IMR-90 (cell line): ENCODE results near the gene TRIM71. TPM values are rescaled to one million over a fixed set of nuclear protein-coding genes. Genes with fewer than 3 reads are reported as not detected.
"Not testable (repeated sequence)": the region's sequence is repeated elsewhere in the genome, so short reads cannot be mapped to it uniquely, and the experiment has no call there.

Source experiments
- ATAC-seq: fragments of 200-7000 bp; cut with Tn5 transposase; 2 replicates; pipeline ENCODE4 v1.9.1; 2020; ENCODE audit warnings: low read depth, mild to moderate bottlenecking, moderate library complexity
- BruUV-seq: library from RNA; stranded (reverse); fragments of 400-500 nt; replicated peaks from 2 replicates; lab custom pipeline; 2021; lab: Mats Ljungman, UMichigan
- CTCF ChIA-PET: fragments of 300-600 bp; formaldehyde crosslinking; extraction: SDS; loops from one replicate; lab custom pipeline; 2021; ENCODE audit warnings: antibody characterized with exemption; lab: Yijun Ruan, JAX
- POLR2A ChIA-PET: fragments of 300-600 bp; sonication (Branson Sonifier 250); formaldehyde crosslinking; loops from one replicate; lab custom pipeline; 2022; ENCODE audit warnings: antibody characterized with exemption; ENCODE audit not compliant: unreplicated experiment; lab: Charles Lee
- DNase-seq: peaks from one replicate; pipeline ENCODE4 v3.0.0; 2013
- H2AFZ ChIP-seq: replicated peaks from 2 replicates; pipeline ENCODE3; 2013; ENCODE audit warnings: low read length, mild to moderate bottlenecking; ENCODE audit not compliant: poor library complexity
- H2AK5ac ChIP-seq: 2 replicates; pipeline ENCODE4 v1.6.1; 2013; ENCODE audit warnings: low read depth, low read length, inconsistent platforms
- H2AK9ac ChIP-seq: replicated peaks from 2 replicates; pipeline ENCODE3; 2013; ENCODE audit warnings: mild to moderate bottlenecking, low read depth, low read length, moderate library complexity; ENCODE audit not compliant: poor library complexity
- H2BK120ac ChIP-seq: 2 replicates; pipeline ENCODE4 v1.6.1; 2013; ENCODE audit warnings: low read depth, low read length, inconsistent platforms
- H2BK15ac ChIP-seq: 3 replicates; pipeline ENCODE4 v1.6.1; 2013; ENCODE audit warnings: low read depth, low read length, inconsistent platforms
- H2BK20ac ChIP-seq: 2 replicates; pipeline ENCODE4 v1.6.1; 2013; ENCODE audit warnings: low read depth, mild to moderate bottlenecking, inconsistent platforms, low read length, moderate library complexity
- H2BK5ac ChIP-seq: 2 replicates; pipeline ENCODE4 v1.6.1; 2013; ENCODE audit warnings: mild to moderate bottlenecking, low read depth, low read length, inconsistent platforms; ENCODE audit not compliant: poor library complexity, severe bottlenecking
- H3K14ac ChIP-seq: replicated peaks from 2 replicates; pipeline ENCODE4 v1.6.1; 2013; ENCODE audit warnings: low read depth, low read length, inconsistent platforms
- H3K18ac ChIP-seq: 2 replicates; pipeline ENCODE4 v1.6.1; 2013; ENCODE audit warnings: low read depth, low read length, control low read depth
- H3K23ac ChIP-seq: 2 replicates; pipeline ENCODE4 v1.6.1; 2013; ENCODE audit warnings: low read depth, low read length, inconsistent platforms
- H3K27ac ChIP-seq: 2 replicates; pipeline ENCODE4 v1.5.1; 2013; ENCODE audit warnings: mild to moderate bottlenecking, control low read depth, low read length; ENCODE audit not compliant: insufficient read depth
- H3K27me3 ChIP-seq: 2 replicates; pipeline ENCODE4 v1.6.1; 2013; ENCODE audit warnings: low read length; ENCODE audit not compliant: control insufficient read depth, insufficient read depth
- H3K36me3 ChIP-seq: 2 replicates; pipeline ENCODE4 v1.6.1; 2013; ENCODE audit warnings: low read length, mixed read lengths; ENCODE audit not compliant: control insufficient read depth, insufficient read depth
- H3K4ac ChIP-seq: 2 replicates; pipeline ENCODE4 v1.6.1; 2013; ENCODE audit warnings: low read depth, low read length, inconsistent platforms
- H3K4me1 ChIP-seq: 2 replicates; pipeline ENCODE4 v1.6.1; 2013; ENCODE audit warnings: low read length, mixed read lengths; ENCODE audit not compliant: control insufficient read depth, insufficient read depth
- H3K4me2 ChIP-seq: 2 replicates; pipeline ENCODE4 v1.6.1; 2013; ENCODE audit warnings: low read depth, mild to moderate bottlenecking, control low read depth, low read length, moderate library complexity
- H3K4me3 ChIP-seq: 2 replicates; pipeline ENCODE4 v1.5.1; 2013; ENCODE audit warnings: low read depth, mild to moderate bottlenecking, control low read depth, low read length, moderate library complexity; ENCODE audit not compliant: insufficient read depth
- H3K56ac ChIP-seq: 2 replicates; pipeline ENCODE4 v1.6.1; 2013; ENCODE audit warnings: low read length, inconsistent platforms; ENCODE audit not compliant: insufficient read depth; ENCODE audit errors: extremely low read depth
- H3K79me1 ChIP-seq, 2 experiments: 2 replicates each; pipeline ENCODE4 v1.6.1; 2013; ENCODE audit warnings: low read length in 2 of 2, inconsistent platforms in 1 of 2, low read depth in 1 of 2
- H3K9ac ChIP-seq: 2 replicates; pipeline ENCODE4 v1.6.1; 2013; ENCODE audit warnings: low read depth, low read length, control low read depth
- H3K9me1 ChIP-seq: 2 replicates; pipeline ENCODE4 v1.6.1; 2013; ENCODE audit warnings: low read length, inconsistent platforms; ENCODE audit not compliant: insufficient read depth
- H3K9me3 ChIP-seq: 2 replicates; pipeline ENCODE4 v1.6.1; 2013; ENCODE audit warnings: low read length; ENCODE audit not compliant: control insufficient read depth, insufficient read depth
- H4K20me1 ChIP-seq: 2 replicates; pipeline ENCODE4 v1.6.1; 2013; ENCODE audit warnings: low read length, inconsistent platforms; ENCODE audit not compliant: insufficient read depth
- H4K5ac ChIP-seq: 2 replicates; pipeline ENCODE4 v1.6.1; 2013; ENCODE audit warnings: mild to moderate bottlenecking, low read depth, low read length, control low read depth
- H4K8ac ChIP-seq, 2 experiments: 2 replicates each; pipeline ENCODE4 v1.6.1; 2013; ENCODE audit warnings: low read depth in 2 of 2, low read length in 2 of 2, control low read depth in 1 of 2, inconsistent platforms in 1 of 2
- H4K91ac ChIP-seq: 2 replicates; pipeline ENCODE4 v1.6.1; 2013; ENCODE audit warnings: low read depth, low read length, inconsistent platforms; ENCODE audit not compliant: insufficient read depth
- BHLHE40 ChIP-seq: fragments of 150-350 bp; IDR thresholded peaks from 2 replicates; pipeline ENCODE4 v1.6.1; 2016; ENCODE audit warnings: mild to moderate bottlenecking, low read depth, low read length
- CTCF ChIP-seq: conservative IDR thresholded peaks from 2 replicates; pipeline ENCODE4 v1.5.1; 2012; ENCODE audit warnings: mild to moderate bottlenecking, low read depth, low read length, improper control_type of control experiment
- MAFK ChIP-seq: IDR thresholded peaks from 2 replicates; pipeline ENCODE4 v1.6.1; 2012; ENCODE audit warnings: low read depth, low read length, improper control_type of control experiment
- MXI1 ChIP-seq: IDR thresholded peaks from 2 replicates; pipeline ENCODE4 v1.6.1; 2012; ENCODE audit warnings: low read depth, mild to moderate bottlenecking, low read length, moderate library complexity, borderline replicate concordance
- NFE2L2 ChIP-seq: fragments of 150-350 bp; IDR thresholded peaks from 2 replicates; pipeline ENCODE4 v1.6.1; 2016; ENCODE audit warnings: low read depth, mild to moderate bottlenecking, low read length
- POLR2A ChIP-seq: IDR thresholded peaks from 2 replicates; pipeline ENCODE4 v1.6.1; 2012; ENCODE audit warnings: mild to moderate bottlenecking, low read depth, low read length
- RAD21 ChIP-seq: IDR thresholded peaks from 2 replicates; pipeline ENCODE4 v1.6.1; 2012; ENCODE audit warnings: low read length, improper control_type of control experiment
- RCOR1 ChIP-seq: IDR thresholded peaks from 2 replicates; pipeline ENCODE4 v1.6.1; 2012; ENCODE audit warnings: mild to moderate bottlenecking, low read length, improper control_type of control experiment; ENCODE audit not compliant: insufficient replicate concordance
- WGBS, 2 experiments: methylation state at CpG; one replicate each; pipeline versions ENCODE4 v1.1.5 to v1.1.7; 2013; ENCODE audit warnings: missing lambda C conversion rate in 2 of 2; ENCODE audit not compliant: insufficient read length in 1 of 2; ENCODE audit errors: extremely low coverage in 2 of 2; 5-methylcytosine and 5-hydroxymethylcytosine counted together
- dilution Hi-C: fragments of 300-500 bp; cut with HindIII; formaldehyde crosslinking; loops from one replicate; pipeline ENCODE4 v1.14.3; 2018; ENCODE audit warnings: low sequenced_read_pairs; ENCODE audit not compliant: unreplicated experiment
- in situ Hi-C: fragments of 300-500 bp; cut with MboI; formaldehyde crosslinking; loops from 3 replicates; pipeline ENCODE4 v1.14.3; 2019; ENCODE audit warnings: low sequenced_read_pairs, inconsistent platforms, mixed read lengths
- intact Hi-C: fragments of 100-400 bp; cut with micrococcal nuclease; formaldehyde crosslinking; loops from 2 replicates; pipeline ENCODE4 v1.10.0; 2022
- polyA plus RNA-seq, 3 experiments: library from polyadenylated mRNA; depleted of rRNA; stranded (reverse); fragments of >200 nt; gene quantifications; 2 replicates each; pipeline ENCODE4 v1.2.3, GENCODE V29; 2012; ENCODE audit warnings: low replicate concordance in 1 of 3
- total RNA-seq: library from RNA; depleted of rRNA; stranded (reverse); fragments of >200 nt; gene quantifications from 2 replicates; pipeline ENCODE4 v1.2.3, GENCODE V29; 2012

TRIM71 gene
- total and polyA plus RNA-seq, 2 of the 4 experiments (the other 2 are of a cell fraction): not detected

GRCh38 chr3:32797776-32798175, 20.0 kb upstream of the TRIM71 start:
- H3K79me1 ChIP-seq: no peaks in the 10 kb centered on the region
- no peak for ATAC-seq
- POLR2A ChIA-PET: no interaction called here

GRCh38 chr3:32801440-32801839, 16.4 kb upstream of the TRIM71 start:
- H3K27me3 ChIP-seq, H3K9ac ChIP-seq, H2AK9ac ChIP-seq, H3K4me2 ChIP-seq, ATAC-seq, intact Hi-C loops, H3K14ac ChIP-seq, H3K79me1 ChIP-seq, H3K27ac ChIP-seq, H4K20me1 ChIP-seq, H3K4ac ChIP-seq, H4K8ac ChIP-seq, H2BK5ac ChIP-seq, H3K9me3 ChIP-seq, H2BK15ac ChIP-seq, DNase-seq, H3K56ac ChIP-seq, H2AK5ac ChIP-seq, H3K18ac ChIP-seq, H2AFZ ChIP-seq, H3K23ac ChIP-seq, H3K4me3 ChIP-seq, in situ Hi-C loops, dilution Hi-C loops, H3K36me3 ChIP-seq, H4K91ac ChIP-seq, H2BK120ac ChIP-seq, BruUV-seq, H3K9me1 ChIP-seq, H4K5ac ChIP-seq, H2BK20ac ChIP-seq, H3K4me1 ChIP-seq: not testable (repeated sequence)
- 92% methylated on average over 2 of the region's 5 CpGs; no CpG with 5 or more reads in 1 of the 2 experiments for WGBS, 2 experiments
- CTCF ChIA-PET: interaction anchor here (0.6 kb wide), 1 partner anchor 72 kb away, joined by 5 read pairs; no protein-coding TSS in a partner anchor
- POLR2A ChIA-PET: interaction anchor here (0.7 kb wide), 1 partner anchor 8 kb away, joined by 3 read pairs; no protein-coding TSS in a partner anchor

More at GRCh38 chr3:32797776-32798175, 20.0 kb upstream of the TRIM71 start:
- H3K36me3 ChIP-seq: no peaks in the 10 kb centered on the region
- no peak overlapping the region for H2BK120ac ChIP-seq
- no peak overlapping the region for H4K8ac ChIP-seq
- H3K9me3 ChIP-seq: no peaks in the 10 kb centered on the region
- no peak overlapping the region for H4K5ac ChIP-seq
- no TSS peak for BruUV-seq
- H4K91ac ChIP-seq: no peak overlapping the region
- no CpG with 5 or more reads among the region's 2 CpGs for WGBS, 2 experiments
- H3K14ac ChIP-seq: no peak overlapping the region
- H3K9ac ChIP-seq: no peak overlapping the region
- CTCF ChIA-PET: no interaction called here
- no peak overlapping the region for H3K4ac ChIP-seq
- H3K23ac ChIP-seq: no peak overlapping the region
- DNase-seq: no peak
- H3K56ac ChIP-seq: no peak overlapping the region
- no peak overlapping the region for H3K27ac ChIP-seq
- no peak overlapping the region for H3K4me3 ChIP-seq
- dilution Hi-C loops (no loop called here), in situ Hi-C loops (no loop called here), intact Hi-C loops (no loop called here)
- H2BK20ac ChIP-seq: no peak overlapping the region
- H3K18ac ChIP-seq: no peak overlapping the region
- TF ChIP-seq NFE2L2: no peak
- TF ChIP-seq BHLHE40: no peak
- no peak for TF ChIP-seq POLR2A
- no peak for TF ChIP-seq MXI1
- no peak for TF ChIP-seq CTCF
- no peak for TF ChIP-seq RCOR1
- TF ChIP-seq RAD21: no peak
- no peak for TF ChIP-seq MAFK
- no peak overlapping the region for H2BK5ac ChIP-seq
- H2BK15ac ChIP-seq: no peak overlapping the region
- H3K4me2 ChIP-seq: no peak overlapping the region
- H3K9me1 ChIP-seq: peaks cover 7% of the 10 kb centered on the region
- no peaks in the 10 kb centered on the region for H4K20me1 ChIP-seq
- no peak overlapping the region for H2AK5ac ChIP-seq
- no peak overlapping the region for H2AFZ ChIP-seq
- H2AK9ac ChIP-seq: no peak overlapping the region
- H3K4me1 ChIP-seq: no peaks in the 10 kb centered on the region
- H3K27me3 ChIP-seq: no peaks in the 10 kb centered on the region; the same call in none of the 2 replicates
